K562 (cell line): Measurements from ENCODE around the gene ZC3H18. TPM values are rescaled to one million over a fixed set of nuclear protein-coding genes. Genes with fewer than 3 reads are reported as not detected.

Experiments
- ATAC-seq: fragments of 200-7000 bp; cut with Tn5 transposase; 3 replicates; pipeline ENCODE4 v1.9.1; 2020; ENCODE audit warnings: moderate library complexity
- BruUV-seq: library from RNA; stranded (reverse); fragments of 400-500 nt; replicated peaks from 2 replicates; lab custom pipeline; 2021; lab: Mats Ljungman, UMichigan
- CTCF ChIA-PET: fragments of 300-600 bp; formaldehyde crosslinking; extraction: SDS; loops from one replicate; lab custom pipeline; 2021; ENCODE audit warnings: low intra/inter-chr PET ratio; lab: Yijun Ruan, JAX
- POLR2A ChIA-PET: fragments of 300-600, 350-650 bp; sonication (Branson Sonifier 250); formaldehyde crosslinking; extraction: SDS; loops from one replicate; lab custom pipeline; 2021; ENCODE audit warnings: antibody characterized with exemption, inconsistent platforms; lab: Yijun Ruan, JAX
- DNase-seq, 4 experiments: peaks; one replicate each; pipeline versions ENCODE4 v3.0.0 to v3.0.0-alpha.2; 2011 to 2018; ENCODE audit warnings: low spot score in 3 of 4, mixed read lengths in 3 of 4; ENCODE audit errors: extremely low read depth in 1 of 4
- FAIRE-seq: peaks from 2 replicates; lab custom pipeline; 2011; peaks lifted over from hg19 to GRCh38; lab: Jason Lieb, UNC
- H2AFZ ChIP-seq: 2 replicates; pipeline ENCODE4 v1.6.0; 2011; ENCODE audit warnings: low read depth, low read length, control low read depth, inconsistent platforms
- H3K27ac ChIP-seq: fragments of 200-600 bp; 3 replicates; pipeline ENCODE4 v1.8.0; 2011; ENCODE audit warnings: low read depth, mild to moderate bottlenecking, control low read depth, inconsistent platforms, low read length, moderate library complexity, mixed read lengths; ENCODE audit errors: extremely low read depth
- H3K27me3 ChIP-seq, 2 experiments: fragments of 300-600 bp in 1 of 2; 2 replicates in 1 of 2; 3 replicates in 1 of 2; pipeline versions ENCODE4 v1.6.0 to v1.8.0; 2011; ENCODE audit warnings: inconsistent platforms in 2 of 2, low read length in 2 of 2, mild to moderate bottlenecking in 1 of 2, mixed read lengths in 1 of 2, moderate library complexity in 1 of 2; ENCODE audit not compliant: control insufficient read depth in 2 of 2, insufficient read depth in 2 of 2
- H3K36me3 ChIP-seq: fragments of 300-600 bp; 3 replicates; pipeline ENCODE4 v1.8.0; 2011; ENCODE audit warnings: mild to moderate bottlenecking, low read length, inconsistent platforms; ENCODE audit not compliant: control insufficient read depth, insufficient read depth
- H3K4me1 ChIP-seq, 2 experiments: fragments of 200-600 bp in 1 of 2; replicated peaks in 1 of 2; 2 replicates in 1 of 2; 3 replicates in 1 of 2; pipeline versions ENCODE4 v1.5.1 to v1.8.0; 2011; ENCODE audit warnings: inconsistent platforms in 2 of 2, low read length in 2 of 2, mild to moderate bottlenecking in 1 of 2, mixed read lengths in 1 of 2, moderate library complexity in 1 of 2; ENCODE audit not compliant: control insufficient read depth in 2 of 2, insufficient read depth in 2 of 2
- H3K4me2 ChIP-seq: 2 replicates; pipeline ENCODE4 v1.6.1; 2011; ENCODE audit warnings: low read length, control low read depth, inconsistent platforms, mixed read lengths; ENCODE audit not compliant: insufficient read depth
- H3K4me3 ChIP-seq: fragments of 200-600 bp; sonication (generic), shearing (Covaris generic); 2 replicates; pipeline ENCODE4 v1.5.1; 2016; ENCODE audit warnings: control low read depth, inconsistent platforms
- H3K79me2 ChIP-seq: fragments of 200-600 bp; 3 replicates; pipeline ENCODE4 v1.8.0; 2011; ENCODE audit warnings: low read length, inconsistent platforms; ENCODE audit not compliant: control insufficient read depth, insufficient read depth
- H3K9ac ChIP-seq, 2 experiments: 2 replicates each; pipeline versions ENCODE4 v1.6.0 to v1.6.1; 2011; ENCODE audit warnings: low read depth in 2 of 2, low read length in 2 of 2, control low read depth in 1 of 2, inconsistent platforms in 1 of 2, mild to moderate bottlenecking in 1 of 2, mixed read lengths in 1 of 2; ENCODE audit not compliant: insufficient read depth in 1 of 2
- H3K9me1 ChIP-seq: one replicate; pipeline ENCODE4 v1.6.0; 2011; ENCODE audit warnings: inconsistent platforms, mild to moderate bottlenecking, low read length, moderate library complexity; ENCODE audit not compliant: control insufficient read depth, insufficient read depth
- H3K9me3 ChIP-seq: replicated peaks from 2 replicates; pipeline ENCODE4 v1.5.1; 2011; ENCODE audit warnings: low read depth, low read length, inconsistent platforms; ENCODE audit not compliant: control insufficient read depth, insufficient read depth
- H4K20me1 ChIP-seq: replicated peaks from 2 replicates; pipeline ENCODE4 v1.6.1; 2011; ENCODE audit warnings: low read length, inconsistent platforms, mixed read lengths; ENCODE audit not compliant: control insufficient read depth, insufficient read depth
- HDAC3 ChIP-seq: fragments of 450-650 bp; IDR thresholded peaks from 2 replicates; pipeline ENCODE4 v1.6.1; 2018; ENCODE audit warnings: borderline replicate concordance, mild to moderate bottlenecking, moderate library complexity; ENCODE audit not compliant: partially characterized antibody
- NCOA2 ChIP-seq, 2 experiments: fragments of 450-650 bp; IDR thresholded peaks; 2 replicates each; pipeline ENCODE4 v1.6.1; 2018; ENCODE audit warnings: mild to moderate bottlenecking in 2 of 2, moderate library complexity in 1 of 2; ENCODE audit not compliant: partially characterized antibody in 2 of 2
- POLR2AphosphoS5 ChIP-seq: IDR thresholded peaks from 2 replicates; pipeline ENCODE4 v1.6.1; 2011; ENCODE audit warnings: mild to moderate bottlenecking, low read depth, low read length, moderate library complexity; ENCODE audit not compliant: control insufficient read depth, insufficient read depth
- RBM22 ChIP-seq: fragments of 200-400 bp; formaldehyde crosslinking; IDR thresholded peaks from 2 replicates; pipeline ENCODE4 v1.6.1; 2018; ENCODE audit warnings: low read length, low read depth; ENCODE audit not compliant: poor library complexity, severe bottlenecking
- RBM25 ChIP-seq: fragments of 200-400 bp; formaldehyde crosslinking; IDR thresholded peaks from 2 replicates; pipeline ENCODE4 v1.6.1; 2018; ENCODE audit warnings: low read length, low read depth, moderate library complexity; ENCODE audit not compliant: severe bottlenecking
- ZBTB33 ChIP-seq: sonication (generic); formaldehyde crosslinking; IDR thresholded peaks from 2 replicates; pipeline ENCODE4 v1.8.1; 2023; ENCODE audit warnings: mild to moderate bottlenecking, missing genetic modification reagents
- WGBS: fragments of 100-300 bp; shearing (Covaris generic); methylation state at CpG from one replicate; pipeline ENCODE4 v1.1.6; 2016; ENCODE audit warnings: low coverage, mixed read lengths; ENCODE audit not compliant: insufficient coverage; ENCODE audit errors: missing lambda C conversion rate; 5-methylcytosine and 5-hydroxymethylcytosine counted together
- in situ Hi-C: fragments of 300-500 bp; cut with MboI; formaldehyde crosslinking; loops from 4 replicates; pipeline ENCODE4 v1.15.0; 2018; ENCODE audit warnings: inconsistent platforms, mixed read lengths
- intact Hi-C: fragments of 100-400 bp; cut with micrococcal nuclease; formaldehyde crosslinking; loops from 2 replicates; pipeline ENCODE4 v1.14.2; 2022
- polyA plus RNA-seq, 8 experiments: library from polyadenylated mRNA; depleted of rRNA in 4 of 8; stranded (reverse) in 5 of 8; unstranded in 3 of 8; fragments of >200 nt; fragmentation: Nextera tagmentation in 2 of 8; fragmentation: Illumina TruSeq in 1 of 8; extraction: Ambion mirVana in 2 of 8; extraction: Trizol in 1 of 8; gene quantifications; 2 replicates each; pipeline versions ENCODE4 v1.2.1 to v1.2.3, GENCODE V29; 2011 to 2014; ENCODE audit warnings: inconsistent platforms in 1 of 8, missing spikeins in 1 of 8
- total RNA-seq, 7 experiments: library from RNA; depleted of rRNA in 6 of 7; stranded (reverse); fragments of >200 nt in 6 of 7; fragmentation: Illumina TruSeq in 2 of 7; extraction: Trizol in 2 of 7; gene quantifications; 2 replicates each; pipeline versions ENCODE4 v1.2.1 to v1.2.3, GENCODE V29; 2011 to 2021; ENCODE audit warnings: low replicate concordance in 1 of 7

ZC3H18 gene
- total and polyA plus RNA-seq, 9 of the 15 experiments (the other 6 are each of a cell fraction or from before 2014, with no cell fraction given): 1.7 to 88.7 (median 26.9) TPM

- TF ChIP-seq NCOA2 (IDR thresholded peaks at IDR 0.05; ENCODE audit: partially characterized antibody in 2 of 2) (no peak), RBM22 (peak; percentile 68), RBM25 (no peak)
Measured at GRCh38 chr16:88631920-88632586, 61.9 kb downstream of the ZC3H18 start (continued).

- Histone ChIP-seq H3K79me2 (no peaks in the 10 kb centered on the region), H3K4me3 (no peak overlapping the region), H3K9me1 (no peaks in the 10 kb centered on the region), H3K4me2 (no peak overlapping the region), H3K9ac (no peak overlapping the region; a peak in 1 of 4 replicates), H3K27ac (no peak overlapping the region), H3K36me3 (peaks cover 56% of the 10 kb centered on the region), H2AFZ (no peak overlapping the region), H3K27me3 (no peaks in the 10 kb centered on the region), H3K9me3 (no peaks in the 10 kb centered on the region), H4K20me1 (peaks cover 16% of the 10 kb centered on the region; the same call in 1 of the 2 replicates), H3K4me1 (peaks cover 28 to 71% of the 10 kb centered on the region in 2 experiments)
- ChIA-PET CTCF (no interaction called here), POLR2A (interaction anchor here (0.8 to 1.1 kb wide), 3 partner anchors 15 to 79 kb away, joined by 3 to 4 read pairs (median 4); no protein-coding TSS in a partner anchor)
- ATAC-seq (no peak), DNase-seq (no peak), FAIRE-seq (no peak)
- 92% methylated on average over 11 of the region's 11 CpGs for WGBS
- no TSS peak for BruUV-seq
- in situ Hi-C loops (no loop called here), intact Hi-C loops (no loop called here)
- TF ChIP-seq ZBTB33 (CRISPR knock-in tag): peak; percentile 45; the same call in 1 of the 2 replicates
- no peak for TF ChIP-seq HDAC3
- 0 out of 2 replicates have a peak, but pooled peaks have one; percentile 42 for TF ChIP-seq POLR2AphosphoS5
Measured at GRCh38 chr16:88632587-88632930, 62.4 kb downstream of the ZC3H18 start.
